K562 (cell line): ENCODE data around the gene PIK3CA. TPM values are rescaled to one million over a fixed set of nuclear protein-coding genes. Genes with fewer than 3 reads are reported as not detected.

Experiments used
- CBFA2T3 ChIP-seq: fragments of 450-650 bp; IDR thresholded peaks from 2 replicates; pipeline ENCODE4 v1.6.1; 2017
- CHAMP1 ChIP-seq: fragments of 450-650 bp; IDR thresholded peaks from 2 replicates; pipeline ENCODE4 v1.6.1; 2016; ENCODE audit warnings: mild to moderate bottlenecking
- ELF1 ChIP-seq: fragments of 200-800 bp; sonication (Bioruptor generic); IDR thresholded peaks from 2 replicates; pipeline ENCODE4 v1.6.1; 2016; ENCODE audit warnings: missing genetic modification characterization, missing compliant biosample characterization
- EP300 ChIP-seq: IDR thresholded peaks from 2 replicates; pipeline ENCODE4 v1.6.1; 2012; ENCODE audit warnings: low read length, improper control_type of control experiment
- FOXJ2 ChIP-seq: fragments of 200-800 bp; sonication (Bioruptor generic); IDR thresholded peaks from 2 replicates; pipeline ENCODE4 v1.6.1; 2016; ENCODE audit warnings: missing genetic modification characterization, missing compliant biosample characterization
- GTF2E2 ChIP-seq: fragments of 200-800 bp; sonication (Bioruptor generic); IDR thresholded peaks from 2 replicates; pipeline ENCODE4 v1.6.1; 2016; ENCODE audit warnings: missing genetic modification characterization, missing compliant biosample characterization
- HCFC1 ChIP-seq: IDR thresholded peaks from 2 replicates; pipeline ENCODE4 v1.6.1; 2012; ENCODE audit warnings: low read depth, low read length, improper control_type of control experiment
- HES1 ChIP-seq: fragments of 450-650 bp; IDR thresholded peaks from 2 replicates; pipeline ENCODE4 v1.6.1; 2016; ENCODE audit warnings: low read depth, mild to moderate bottlenecking, moderate library complexity
- HNRNPLL ChIP-seq: fragments of 200-400 bp; formaldehyde crosslinking; IDR thresholded peaks from 2 replicates; pipeline ENCODE4 v1.6.1; 2017; ENCODE audit warnings: low read length, low read depth, mild to moderate bottlenecking; ENCODE audit not compliant: poor library complexity, severe bottlenecking
- KLF6 ChIP-seq: fragments of 250-450 bp; sonication (Bioruptor Pico); IDR thresholded peaks from 2 replicates; pipeline ENCODE4 v1.4.0; 2020; ENCODE audit warnings: mild to moderate bottlenecking, moderate library complexity, borderline replicate concordance
- MLX ChIP-seq, 2 experiments: fragments of 450-650 bp in 1 of 2; sonication (generic) in 1 of 2; formaldehyde crosslinking; conservative IDR thresholded peaks; 2 replicates each; pipeline versions ENCODE4 v1.4.0 to v1.8.1; 2020 to 2022; ENCODE audit warnings: mild to moderate bottlenecking in 1 of 2, missing genetic modification reagents in 1 of 2
- MTA2 ChIP-seq: fragments of 450-650 bp; IDR thresholded peaks from 2 replicates; pipeline ENCODE4 v1.6.1; 2016; ENCODE audit warnings: low read depth
- NBN ChIP-seq: fragments of 450-650 bp; IDR thresholded peaks from 2 replicates; pipeline ENCODE4 v1.6.1; 2016; ENCODE audit warnings: low read depth, mild to moderate bottlenecking
- NCOR1 ChIP-seq: fragments of 450-650 bp; IDR thresholded peaks from 2 replicates; pipeline ENCODE4 v1.6.1; 2016; ENCODE audit warnings: mild to moderate bottlenecking, moderate library complexity
- PCBP1 ChIP-seq: fragments of 200-400 bp; formaldehyde crosslinking; IDR thresholded peaks from 2 replicates; pipeline ENCODE4 v1.6.1; 2018; ENCODE audit warnings: mild to moderate bottlenecking, low read depth, low read length; ENCODE audit not compliant: poor library complexity, severe bottlenecking
- PKNOX1 ChIP-seq: fragments of 450-650 bp; IDR thresholded peaks from 2 replicates; pipeline ENCODE4 v1.6.1; 2016
- SAP30 ChIP-seq: fragments of 200-600 bp; sonication (generic); IDR thresholded peaks from 2 replicates; pipeline ENCODE4 v1.6.1; 2012; ENCODE audit warnings: borderline replicate concordance, low read depth, mild to moderate bottlenecking, moderate library complexity, low read length, control low read depth, inconsistent platforms; ENCODE audit not compliant: insufficient read depth, poor library complexity, severe bottlenecking
- SLC30A9 ChIP-seq: fragments of 250-450 bp; sonication (Bioruptor Pico); IDR thresholded peaks from 2 replicates; pipeline ENCODE4 v1.8.0; 2022; ENCODE audit warnings: mild to moderate bottlenecking, moderate library complexity
- SMARCA4 ChIP-seq: fragments of 450-650 bp; IDR thresholded peaks from 2 replicates; pipeline ENCODE4 v1.6.1; 2016
- SMARCE1 ChIP-seq: fragments of 450-650 bp; IDR thresholded peaks from 2 replicates; pipeline ENCODE4 v1.7.1; 2016; ENCODE audit warnings: mild to moderate bottlenecking
- SRSF7 ChIP-seq: fragments of 200-400 bp; formaldehyde crosslinking; optimal IDR thresholded peaks from 2 replicates; pipeline ENCODE3; 2017; ENCODE audit warnings: mild to moderate bottlenecking, low read depth, low read length
- TAL1 ChIP-seq: fragments of 450-650 bp; IDR thresholded peaks from 2 replicates; pipeline ENCODE4 v1.6.1; 2016; ENCODE audit warnings: mild to moderate bottlenecking
- TGIF2 ChIP-seq: sonication (generic); formaldehyde crosslinking; IDR thresholded peaks from 2 replicates; pipeline ENCODE4 v1.8.1; 2022; ENCODE audit warnings: mild to moderate bottlenecking, missing genetic modification reagents, moderate library complexity
- ZNF354B ChIP-seq: fragments of 250-450 bp; sonication (Bioruptor Pico); IDR thresholded peaks from 2 replicates; pipeline ENCODE4 v1.4.0; 2020
- ZNF431 ChIP-seq: sonication (generic); formaldehyde crosslinking; IDR thresholded peaks from 2 replicates; pipeline ENCODE4 v1.8.0; 2022; ENCODE audit warnings: mild to moderate bottlenecking, missing genetic modification reagents
- ZNF589 ChIP-seq: fragments of 200-800 bp; sonication (Bioruptor generic); IDR thresholded peaks from 2 replicates; pipeline ENCODE4 v1.6.1; 2016; ENCODE audit warnings: low read depth, missing genetic modification characterization, missing compliant biosample characterization
- ZNF668 ChIP-seq: fragments of 250-450 bp; sonication (Bioruptor Pico); IDR thresholded peaks from 2 replicates; pipeline ENCODE4 v1.8.0; 2022; ENCODE audit warnings: mild to moderate bottlenecking, inconsistent platforms
- ZNF830 ChIP-seq: fragments of 250-450 bp; sonication (Bioruptor Pico); IDR thresholded peaks from 2 replicates; pipeline ENCODE4 v1.5.0; 2021; ENCODE audit warnings: mild to moderate bottlenecking
- polyA plus RNA-seq, 8 experiments: library from polyadenylated mRNA; depleted of rRNA in 4 of 8; stranded (reverse) in 5 of 8; unstranded in 3 of 8; fragments of >200 nt; fragmentation: Nextera tagmentation in 2 of 8; fragmentation: Illumina TruSeq in 1 of 8; extraction: Ambion mirVana in 2 of 8; extraction: Trizol in 1 of 8; gene quantifications; 2 replicates each; pipeline versions ENCODE4 v1.2.1 to v1.2.3, GENCODE V29; 2011 to 2014; ENCODE audit warnings: inconsistent platforms in 1 of 8, missing spikeins in 1 of 8
- total RNA-seq, 7 experiments: library from RNA; depleted of rRNA in 6 of 7; stranded (reverse); fragments of >200 nt in 6 of 7; fragmentation: Illumina TruSeq in 2 of 7; extraction: Trizol in 2 of 7; gene quantifications; 2 replicates each; pipeline versions ENCODE4 v1.2.1 to v1.2.3, GENCODE V29; 2011 to 2021; ENCODE audit warnings: low replicate concordance in 1 of 7

The PIK3CA gene
- total and polyA plus RNA-seq, 9 of the 15 experiments (the other 6 are each of a cell fraction or from before 2014, with no cell fraction given), result 3.8 to 19.4 (median 10.8) TPM

- peak; percentile 79 for TF ChIP-seq SMARCA4
- TF ChIP-seq SRSF7, result no peak
- peak; percentile 59; the same call in 1 of the 2 replicates for TF ChIP-seq SMARCE1
- peak; percentile 39; the same call in 1 of the 2 replicates for TF ChIP-seq EP300
- no peak for TF ChIP-seq GTF2E2 (tag)
- TF ChIP-seq SLC30A9 (CRISPR knock-in tag), result no peak
- no peak for TF ChIP-seq MLX (CRISPR knock-in tag; conservative IDR thresholded peaks at IDR 0.05)
- TF ChIP-seq ELF1 (tag), result no peak
- peak; percentile 49; the same call in 1 of the 2 replicates for TF ChIP-seq PKNOX1
- TF ChIP-seq FOXJ2 (tag), result peak; percentile 90
- no peak for TF ChIP-seq KLF6
- TF ChIP-seq MTA2, result no peak
- TF ChIP-seq HES1, result no peak
- TF ChIP-seq CBFA2T3, result peak; percentile 30; the same call in 1 of the 2 replicates
- TF ChIP-seq ZNF431 (CRISPR knock-in tag), result no peak
- TF ChIP-seq NBN, result 0 out of 2 replicates have a peak, but pooled peaks have one; percentile 26
- TF ChIP-seq PCBP1, result no peak
- TF ChIP-seq ZNF354B (CRISPR knock-in tag), result no peak
- no peak for TF ChIP-seq HNRNPLL
- no peak for TF ChIP-seq CHAMP1
- TF ChIP-seq ZNF668 (CRISPR knock-in tag), result no peak
- no peak for TF ChIP-seq ZNF830 (CRISPR knock-in tag)
- TF ChIP-seq NCOR1, result 0 out of 2 replicates have a peak, but pooled peaks have one; percentile 23
- no peak for TF ChIP-seq HCFC1
- TF ChIP-seq ZNF589, result no peak
- TF ChIP-seq TAL1, result peak; percentile 21; the same call in 1 of the 2 replicates
- TF ChIP-seq SAP30, result peak; percentile 12
- no peak for TF ChIP-seq TGIF2
These were observed 1.8 kb downstream of the PIK3CA start (continued) for GRCh38 chr3:179149951-179150350.
